GM12801 (cell line): Measurements from ENCODE around the gene TSHR.

Experiments used
- CTCF ChIP-seq: IDR thresholded peaks from one replicate; pipeline ENCODE4 v1.5.1; 2011; ENCODE audit warnings: control low read depth; ENCODE audit not compliant: insufficient read length; ENCODE audit errors: extremely low read depth

Gene TSHR

GRCh38 chr14:80956102-80956501 lies 681 bp downstream of the TSHR start:
- no peak for TF ChIP-seq CTCF

- no peak for TF ChIP-seq CTCF
Measured at GRCh38 chr14:80956922-80957321, 1.5 kb downstream of the TSHR start.

GRCh38 chr14:80957613-80958012 lies 2.2 kb downstream of the TSHR start:
- TF ChIP-seq CTCF: no peak

GRCh38 chr14:80958226-80958625 lies 2.8 kb downstream of the TSHR start:
- TF ChIP-seq CTCF: no peak

- no peak for TF ChIP-seq CTCF
Measured at GRCh38 chr14:80958939-80959338, 3.5 kb downstream of the TSHR start.

GRCh38 chr14:80959496-80959895 lies 4.1 kb downstream of the TSHR start:
- TF ChIP-seq CTCF: no peak

GRCh38 chr14:80965037-80965436 lies 9.6 kb downstream of the TSHR start:
- no peak for TF ChIP-seq CTCF
